Measurements from ENCODE around the gene MGAT5.

Gene MGAT5

DNA sequence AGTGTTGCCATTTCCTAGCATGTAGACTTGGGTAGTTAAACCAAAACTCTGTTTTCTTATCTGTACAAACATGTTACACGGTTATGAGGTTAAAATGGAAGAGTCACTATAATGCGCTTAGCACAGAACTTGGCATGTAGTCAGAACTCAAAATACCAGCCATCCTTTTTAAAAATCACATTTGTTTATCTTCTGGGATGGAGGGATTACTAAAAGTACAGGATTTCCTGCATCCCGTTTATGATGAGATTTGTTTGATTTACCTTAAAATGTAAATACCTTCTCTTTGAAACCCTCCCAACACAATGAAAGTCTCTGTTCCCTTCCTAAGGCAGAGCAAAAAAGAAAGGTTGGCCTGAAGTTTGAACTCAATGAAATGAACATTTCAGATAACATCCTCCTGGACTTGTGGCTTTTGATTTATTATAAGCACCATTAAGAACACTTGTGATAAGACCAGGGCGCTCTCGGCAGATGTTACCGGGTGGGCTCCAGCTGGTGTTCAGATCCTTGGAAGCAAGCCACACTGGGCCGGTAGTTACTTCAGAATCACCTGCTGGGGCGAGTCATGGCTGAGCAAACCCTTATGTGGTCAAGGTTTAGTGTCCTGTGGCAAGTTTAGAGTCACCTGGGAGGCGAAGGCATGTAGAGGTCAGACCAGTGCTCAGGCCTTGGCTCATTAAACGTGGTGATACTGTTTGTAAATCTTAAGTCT is 105.7 kb downstream of the MGAT5 start:
- no peak overlapping the region for H3K4me3 ChIP-seq (ENCODE audit: low read depth, low read length)

DNA sequence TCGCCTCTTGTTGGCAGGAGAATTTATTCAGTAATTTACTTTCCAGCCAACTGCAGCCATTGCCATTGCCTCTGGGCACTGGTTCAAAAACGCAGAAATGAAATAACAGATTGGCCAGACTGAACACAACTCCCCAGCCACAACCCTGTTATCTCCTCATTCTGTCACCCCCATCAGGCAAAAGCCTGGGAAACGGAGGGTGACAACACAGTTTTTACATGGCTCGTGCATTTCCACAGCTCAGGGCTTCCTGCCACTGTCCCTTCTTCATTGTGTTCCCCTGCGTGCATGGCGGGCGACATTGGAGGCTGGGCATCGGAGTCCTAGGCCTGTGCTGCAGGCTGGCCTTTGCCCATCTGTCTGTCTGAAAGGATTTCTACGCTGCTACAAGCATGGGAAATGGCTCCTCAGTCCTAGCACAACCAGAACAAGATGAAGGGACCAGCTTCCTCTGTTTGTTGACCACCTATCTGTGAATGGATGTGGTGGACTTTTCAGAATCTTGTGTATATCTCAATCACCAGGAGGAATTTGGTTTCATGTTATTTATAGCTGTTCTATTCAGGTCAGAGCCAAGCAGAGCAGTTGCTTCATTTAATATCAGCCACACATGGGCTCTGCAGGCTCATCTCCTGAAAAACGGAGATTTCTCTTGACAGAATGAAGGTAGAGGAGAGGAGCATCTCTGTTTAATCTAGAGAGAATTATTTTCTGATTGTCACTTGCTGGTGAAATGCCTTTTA is 107.0 kb downstream of the MGAT5 start:
- no peak overlapping the region for H3K4me3 ChIP-seq (ENCODE audit: low read depth, low read length)

DNA sequence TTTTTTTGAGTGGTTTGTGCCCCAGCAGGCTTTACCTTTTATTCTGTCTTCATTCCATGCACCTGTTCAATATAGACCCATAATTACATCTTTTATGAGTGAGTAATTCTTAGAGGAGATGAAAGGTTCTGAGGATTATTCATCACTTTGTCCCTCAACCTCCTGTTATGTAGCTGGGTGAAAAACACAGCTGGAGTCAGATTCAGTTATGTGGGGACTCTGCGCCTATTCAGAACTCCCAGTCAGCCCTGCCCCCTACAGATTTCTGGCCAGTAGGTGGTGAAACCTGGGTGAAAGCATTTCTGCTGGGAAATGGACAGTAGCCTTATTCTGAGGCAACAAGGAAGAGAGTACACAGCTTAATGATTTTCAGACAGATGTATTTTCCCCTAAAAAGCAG is 107.8 kb downstream of the MGAT5 start:
- no peak overlapping the region for H3K4me3 ChIP-seq (ENCODE audit: low read depth, low read length)

DNA sequence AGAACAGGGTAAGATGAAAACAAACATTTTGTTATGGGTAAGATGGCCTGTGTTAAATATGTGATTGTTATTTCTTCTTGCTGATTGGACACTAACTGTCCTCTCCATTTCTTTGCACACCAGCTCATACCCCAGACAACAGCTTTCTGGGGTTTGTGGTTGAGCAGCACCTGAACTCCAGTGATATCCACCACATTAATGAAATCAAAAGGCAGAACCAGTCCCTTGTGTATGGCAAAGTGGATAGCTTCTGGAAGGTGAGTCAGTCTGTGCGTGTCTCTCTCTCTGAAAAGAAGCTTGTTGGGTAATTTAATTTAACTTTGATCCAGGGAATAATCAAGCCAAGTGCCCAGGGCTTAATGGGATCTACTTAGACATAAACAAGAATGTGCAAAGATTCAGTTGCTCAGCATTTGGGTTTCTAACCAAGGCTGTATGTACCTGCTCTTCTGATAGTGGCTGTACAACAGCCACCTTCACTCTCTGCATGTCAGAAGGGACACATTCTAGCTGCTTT is 108.3 kb downstream of the MGAT5 start:
- no peak overlapping the region for H3K4me3 ChIP-seq (ENCODE audit: low read depth, low read length)

DNA sequence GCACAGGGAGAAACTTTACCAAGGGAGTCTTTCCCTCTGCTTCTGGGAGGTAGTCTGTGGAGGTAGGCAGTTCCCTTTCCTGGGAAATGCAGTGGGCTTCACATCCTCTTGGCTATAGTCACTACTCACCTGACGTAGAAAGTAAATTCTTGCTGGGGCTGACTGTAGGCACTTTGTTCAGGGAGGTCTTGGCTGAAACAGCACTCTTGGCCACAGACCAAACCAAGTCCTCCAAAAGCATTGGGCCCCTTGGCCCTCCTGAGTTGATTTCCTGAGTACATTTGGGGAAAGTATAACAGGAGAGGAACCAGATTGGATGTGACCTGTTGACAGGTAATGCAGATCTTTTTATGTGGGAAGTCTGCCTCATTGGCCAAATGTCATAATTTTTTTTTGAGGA is 108.9 kb downstream of the MGAT5 start:
- H3K4me3 ChIP-seq (ENCODE audit: low read depth, low read length): no peak overlapping the region

DNA sequence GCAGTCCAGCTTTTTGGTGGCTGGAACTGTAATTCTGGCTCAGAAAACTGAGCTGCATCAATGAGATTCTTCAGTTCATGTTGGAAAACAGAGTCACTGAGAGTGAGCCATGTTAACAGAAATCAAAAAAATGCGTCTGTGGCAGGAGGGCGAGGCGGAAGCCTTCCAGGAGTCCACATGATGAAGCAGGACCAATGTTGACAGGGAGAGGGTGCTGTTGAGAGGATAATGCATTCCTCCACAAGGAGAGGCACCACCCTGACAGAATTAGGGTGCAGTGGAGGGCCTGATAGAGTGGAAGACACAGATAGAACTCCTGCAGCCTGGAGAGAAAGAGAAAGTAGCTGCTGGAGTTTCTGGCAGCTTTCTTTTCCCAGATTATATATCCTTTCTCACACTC is 111.5 kb downstream of the MGAT5 start:
- no peak overlapping the region for H3K4me3 ChIP-seq (ENCODE audit: low read depth, low read length)

DNA sequence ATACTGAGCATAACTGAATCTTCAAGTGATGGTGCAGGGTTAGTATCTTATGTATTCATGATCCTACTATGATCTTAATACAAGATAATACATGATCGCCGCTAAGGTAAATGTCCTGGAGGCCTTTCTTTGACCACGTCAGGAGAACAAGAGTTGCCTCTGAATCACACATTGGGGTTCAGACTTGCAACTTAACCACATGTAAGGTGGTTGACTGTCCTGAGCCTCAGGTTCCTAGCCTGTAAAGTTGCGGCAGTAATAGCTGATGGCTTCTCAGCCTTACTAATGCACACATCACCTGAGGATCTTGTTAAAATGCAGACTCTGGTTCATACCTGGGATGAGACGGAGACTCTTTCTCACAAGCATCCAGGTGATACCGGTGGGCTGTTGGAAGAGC is 112.5 kb downstream of the MGAT5 start:
- no peak overlapping the region for H3K4me3 ChIP-seq (ENCODE audit: low read depth, low read length)

DNA sequence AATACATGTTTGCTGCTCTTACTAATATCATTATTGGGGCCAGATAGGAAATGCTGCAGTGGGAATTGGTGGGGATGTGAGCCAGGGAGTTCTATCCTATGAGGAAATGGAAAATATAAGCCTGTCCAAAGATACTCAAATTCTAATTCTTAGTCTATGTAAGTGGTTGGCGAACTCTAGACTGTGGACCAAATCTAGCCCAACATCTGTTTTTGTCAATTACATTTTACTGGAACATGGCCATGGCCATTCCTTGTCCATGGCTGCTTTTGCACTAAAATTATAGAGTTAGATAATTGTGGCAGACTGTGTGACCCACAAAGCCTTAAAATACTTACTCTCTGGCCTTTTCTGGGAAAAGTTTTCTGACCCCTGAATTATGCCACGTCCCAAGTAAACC is 113.3 kb downstream of the MGAT5 start:
- H3K4me3 ChIP-seq (ENCODE audit: low read depth, low read length): no peak overlapping the region

DNA sequence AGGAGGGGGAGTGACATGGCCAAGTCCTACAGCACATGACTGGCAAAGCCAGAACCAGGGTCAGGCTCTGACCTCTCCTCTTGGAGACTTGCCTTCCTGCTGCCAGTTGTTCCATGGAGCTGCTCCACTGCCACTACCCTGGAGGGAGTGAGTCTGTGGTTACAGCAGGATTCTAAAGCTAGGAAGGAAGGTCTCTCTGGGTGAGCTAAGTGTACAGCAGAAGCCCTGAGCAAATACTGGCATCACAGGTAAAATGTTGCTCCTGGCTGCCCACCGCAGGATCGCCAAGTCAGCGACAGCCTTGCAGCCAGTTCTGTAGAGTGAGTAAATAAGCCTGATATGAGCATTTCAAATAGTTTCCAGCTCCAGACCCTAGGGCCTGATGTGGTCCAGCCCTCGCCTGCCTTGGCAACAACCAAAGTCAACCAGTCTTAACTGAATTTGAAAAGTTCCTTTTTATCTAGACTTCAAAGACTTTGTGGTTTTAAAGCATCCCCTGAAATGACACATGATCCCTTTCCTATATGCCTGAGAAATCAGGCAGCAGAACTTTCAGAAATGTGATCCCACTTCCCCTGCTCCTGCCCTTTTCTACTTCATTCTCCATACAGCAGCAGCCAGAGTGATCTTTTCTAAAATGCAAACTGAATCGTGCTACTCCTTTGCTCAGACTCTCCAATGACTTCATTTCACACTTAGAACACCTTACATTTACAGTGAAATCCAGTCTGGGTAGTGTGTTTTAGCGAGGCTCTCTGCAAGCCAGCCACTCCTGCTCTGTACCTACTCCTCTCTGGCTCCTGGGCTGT is 114.3 kb downstream of the MGAT5 start:
- no peak overlapping the region for H3K4me3 ChIP-seq (ENCODE audit: low read depth, low read length)

DNA sequence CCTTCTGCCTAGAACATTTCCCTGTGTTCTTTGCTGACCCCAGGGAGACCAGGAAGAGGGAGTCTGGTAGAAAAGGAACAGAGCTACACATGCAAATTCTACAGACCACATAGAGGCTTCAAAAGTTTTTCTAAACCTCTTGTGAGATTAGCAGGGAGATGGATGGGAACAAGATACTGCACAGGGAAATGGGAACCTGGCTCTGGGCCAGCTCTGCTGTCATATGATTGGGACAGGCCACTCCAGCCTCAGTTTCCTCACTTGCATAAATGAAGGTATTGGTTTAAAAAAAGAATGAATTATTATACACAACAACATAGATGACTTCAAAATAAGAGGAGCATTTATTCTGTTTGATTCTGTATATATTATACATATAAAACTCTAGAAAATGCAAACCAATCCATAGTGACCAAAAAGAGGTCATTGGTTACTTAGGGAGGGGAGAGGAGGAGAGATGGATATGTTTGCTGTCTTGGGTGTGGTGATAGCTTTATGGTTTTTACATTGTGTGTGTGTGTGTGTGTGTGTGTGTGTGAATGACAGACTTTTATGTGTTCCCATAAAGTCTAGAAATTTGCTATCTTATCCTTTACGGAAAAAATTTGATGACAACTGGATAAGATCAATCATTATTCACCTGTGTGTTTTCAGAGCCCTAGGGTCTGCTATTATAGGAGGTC is 115.5 kb downstream of the MGAT5 start:
- no peak overlapping the region for H3K4me3 ChIP-seq (ENCODE audit: low read depth, low read length)

DNA sequence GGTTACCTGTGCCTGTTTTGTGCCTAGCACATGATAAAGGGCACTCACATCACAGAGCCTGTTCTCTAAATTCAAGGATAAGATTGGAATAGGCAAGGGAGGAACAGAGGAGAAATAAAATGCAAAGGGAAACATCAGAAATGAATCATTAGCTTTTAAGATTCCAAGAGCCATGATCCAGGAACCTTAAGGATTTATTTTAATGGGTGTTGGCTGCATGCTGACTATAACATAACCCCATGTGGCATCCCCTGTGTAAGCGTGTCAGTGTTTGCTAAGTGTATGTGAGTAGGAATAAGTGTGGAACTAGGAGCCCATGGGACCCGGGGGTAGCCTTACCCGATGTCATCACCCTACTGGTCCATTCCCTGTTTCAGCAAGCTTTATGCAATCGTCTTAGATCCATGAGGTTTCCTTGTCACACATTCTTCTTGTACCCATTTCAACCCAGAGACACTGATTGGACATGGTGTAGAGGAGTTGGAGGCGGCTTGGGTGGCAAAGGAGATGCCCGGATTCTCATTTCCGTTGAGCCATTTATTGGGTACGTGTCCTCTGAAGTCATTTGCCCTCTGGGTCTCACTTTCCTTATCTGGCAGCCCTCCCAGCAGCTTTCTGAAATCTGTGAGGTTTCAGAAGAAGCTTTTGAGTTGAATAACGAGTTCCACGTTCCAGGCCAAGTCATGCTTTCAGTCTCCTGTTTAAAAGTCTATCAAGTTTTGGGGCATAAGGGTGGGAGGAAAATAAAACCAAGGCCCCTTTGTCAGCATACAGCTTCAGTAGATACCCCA is 117.0 kb downstream of the MGAT5 start:
- no peak overlapping the region for H3K4me3 ChIP-seq (ENCODE audit: low read depth, low read length)

DNA sequence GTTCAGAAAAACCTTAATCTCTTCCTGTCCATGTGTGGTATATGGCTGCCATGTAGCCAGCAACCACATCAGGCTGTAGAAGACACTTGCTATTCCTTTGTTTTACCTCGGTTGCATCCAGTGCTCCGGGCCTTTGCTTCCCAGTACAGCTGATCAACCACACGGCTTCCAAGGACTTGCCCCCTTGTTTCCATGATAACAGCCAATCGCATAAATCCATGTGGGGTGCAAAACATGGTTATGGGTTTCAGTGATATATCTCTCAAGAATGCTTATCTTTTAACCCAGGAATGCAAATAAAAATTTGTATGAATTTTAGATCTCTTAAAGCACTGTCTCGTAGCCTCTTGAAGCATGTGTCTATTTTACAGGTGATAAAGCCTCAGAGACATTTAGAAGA is 118.3 kb downstream of the MGAT5 start:
- H3K4me3 ChIP-seq (ENCODE audit: low read depth, low read length): no peak overlapping the region

DNA sequence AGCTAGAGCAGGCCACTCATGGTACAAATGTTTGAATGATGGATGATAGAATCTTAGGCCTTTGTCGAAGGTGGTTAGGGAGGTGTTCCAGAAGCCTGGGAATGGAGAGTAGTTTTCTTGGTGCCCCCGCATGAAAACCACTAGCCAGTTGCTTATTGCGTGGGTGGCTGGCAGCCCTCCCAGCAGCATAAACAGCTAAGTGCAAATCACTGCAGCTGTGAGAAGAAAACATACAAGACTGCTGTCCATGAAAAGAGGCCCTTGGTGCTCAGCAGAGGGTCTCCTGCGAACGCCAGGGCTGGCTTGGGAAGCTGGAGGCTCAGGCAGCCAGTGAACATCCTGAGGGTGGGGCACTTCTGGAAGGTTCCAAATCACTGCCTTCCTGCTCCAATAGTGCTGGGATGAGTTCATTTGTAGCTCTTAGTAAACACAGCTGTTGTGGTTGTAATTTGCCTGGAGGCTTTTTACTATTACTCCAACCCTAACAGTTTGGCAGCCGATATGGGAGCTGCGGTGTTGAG is 118.8 kb downstream of the MGAT5 start:
- no peak overlapping the region for H3K4me3 ChIP-seq (ENCODE audit: low read depth, low read length)

DNA sequence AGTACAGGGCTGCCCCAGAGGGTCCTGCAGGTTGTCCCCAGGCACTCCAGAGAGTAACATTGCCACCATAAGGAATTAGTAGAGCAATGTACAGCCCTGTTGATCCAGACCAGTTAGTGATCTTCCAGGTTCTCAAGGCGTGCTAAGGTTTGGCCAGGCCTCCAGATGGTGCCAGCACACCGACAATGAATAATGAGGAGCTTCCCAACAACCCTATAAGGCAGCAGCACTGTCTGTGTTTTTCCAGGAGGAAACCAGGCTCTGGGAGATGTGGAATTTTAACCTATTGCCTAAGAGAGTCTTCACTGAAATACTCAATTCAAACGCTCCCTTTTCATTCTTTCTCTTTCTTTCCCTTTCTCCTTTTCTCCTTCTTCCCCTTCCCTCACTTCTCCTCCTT is 122.1 kb downstream of the MGAT5 start:
- H3K4me3 ChIP-seq (ENCODE audit: low read depth, low read length): no peak overlapping the region

DNA sequence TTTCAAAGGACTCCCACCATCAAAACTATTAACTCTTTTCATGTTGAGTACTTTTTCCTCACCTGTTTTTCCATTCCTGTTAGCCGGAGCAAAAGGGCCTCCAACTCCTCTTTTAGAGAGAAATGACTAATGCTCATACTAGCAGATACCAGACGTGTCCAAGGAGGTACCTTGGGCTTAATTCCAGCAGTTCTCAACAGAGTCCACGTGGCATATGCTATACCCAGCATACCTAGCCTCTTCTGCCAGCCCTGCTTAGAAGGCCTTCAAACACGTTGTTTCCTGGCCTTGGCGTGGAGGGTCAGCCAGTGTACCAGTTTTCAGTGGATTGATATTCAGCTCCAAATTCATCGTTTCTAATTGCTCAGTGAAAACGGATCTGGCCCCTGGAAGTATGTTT is 123.9 kb downstream of the MGAT5 start:
- no peak overlapping the region for H3K4me3 ChIP-seq (ENCODE audit: low read depth, low read length)

DNA sequence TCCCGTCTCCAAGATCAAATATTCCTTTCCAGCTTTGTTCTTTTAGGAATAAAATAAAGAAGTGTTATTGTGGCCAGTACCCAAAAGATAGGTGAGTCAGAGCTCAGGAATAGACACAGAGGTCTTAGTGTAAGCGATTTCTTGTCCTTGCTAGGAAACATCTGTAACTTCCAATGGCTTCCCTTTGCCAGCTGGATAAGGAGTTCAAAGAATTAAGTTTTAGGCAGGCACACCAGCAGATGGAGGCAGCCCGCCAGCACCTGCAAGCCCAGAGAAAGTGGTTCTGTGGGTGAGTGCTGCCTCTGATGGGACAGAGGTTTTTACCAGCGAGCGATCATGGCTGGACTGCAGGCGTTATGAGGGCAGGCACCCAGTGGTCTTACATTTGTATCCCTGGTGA is 125.4 kb downstream of the MGAT5 start:
- H3K4me3 ChIP-seq (ENCODE audit: low read depth, low read length): no peak overlapping the region

DNA sequence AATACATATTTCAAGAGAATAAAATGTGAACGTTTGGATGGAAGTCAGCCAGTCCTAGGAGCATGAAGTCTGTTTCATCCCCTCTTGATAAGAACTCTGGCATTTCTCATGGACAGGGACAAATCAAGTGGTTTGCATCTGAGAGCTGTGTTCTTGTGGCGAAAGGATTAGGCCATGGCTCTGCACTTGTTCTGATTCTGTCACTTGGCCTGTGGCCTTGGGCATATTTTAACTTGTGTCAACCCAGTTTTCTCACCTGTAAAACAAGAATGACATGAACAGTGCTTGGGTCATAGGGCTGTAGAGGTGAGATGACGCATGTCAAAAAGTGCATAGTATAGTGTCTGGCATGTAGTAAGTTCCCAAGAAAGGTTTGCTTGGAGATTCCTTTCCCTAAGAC is 125.8 kb downstream of the MGAT5 start:
- H3K4me3 ChIP-seq (ENCODE audit: low read depth, low read length): no peak overlapping the region

DNA sequence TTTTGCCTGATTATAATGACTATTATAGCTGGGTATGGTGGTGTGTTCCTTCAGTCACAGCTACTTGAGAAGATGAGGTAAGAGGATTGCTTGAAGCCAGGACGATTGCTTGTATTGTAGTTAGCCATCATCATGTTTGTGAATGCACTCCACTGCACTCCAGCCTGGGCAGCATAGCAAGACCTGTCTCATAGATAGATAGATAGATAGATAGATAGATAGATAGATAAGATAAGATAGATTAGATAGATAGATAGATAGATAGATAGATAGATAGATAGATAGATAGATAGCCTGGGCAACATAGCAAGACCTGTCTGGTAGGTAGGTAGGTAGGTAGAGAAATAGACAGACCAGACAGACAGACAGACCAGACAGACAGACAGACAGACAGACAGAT is 127.3 kb downstream of the MGAT5 start:
- H3K4me3 ChIP-seq (ENCODE audit: low read depth, low read length): no peak overlapping the region

DNA sequence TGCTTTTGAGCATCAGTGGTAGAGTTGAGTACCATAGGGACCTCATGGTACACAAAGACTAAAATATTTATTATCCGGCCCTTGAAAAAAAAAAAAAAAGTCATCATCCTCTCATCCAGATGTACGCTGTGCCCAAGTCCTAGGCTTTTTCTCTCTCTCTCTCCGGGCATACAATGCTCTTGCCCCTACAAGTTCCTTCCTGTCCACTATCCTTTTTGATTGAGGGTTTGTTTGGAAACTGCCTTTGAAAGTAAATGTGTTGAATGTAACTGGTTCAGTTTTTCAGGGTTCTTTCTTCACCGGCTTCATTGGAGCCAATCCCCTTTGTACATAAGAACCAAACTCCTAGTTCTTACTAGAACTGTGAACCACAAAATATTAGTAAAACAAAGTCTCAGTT is 130.3 kb downstream of the MGAT5 start:
- no peak overlapping the region for H3K4me3 ChIP-seq (ENCODE audit: low read depth, low read length)

DNA sequence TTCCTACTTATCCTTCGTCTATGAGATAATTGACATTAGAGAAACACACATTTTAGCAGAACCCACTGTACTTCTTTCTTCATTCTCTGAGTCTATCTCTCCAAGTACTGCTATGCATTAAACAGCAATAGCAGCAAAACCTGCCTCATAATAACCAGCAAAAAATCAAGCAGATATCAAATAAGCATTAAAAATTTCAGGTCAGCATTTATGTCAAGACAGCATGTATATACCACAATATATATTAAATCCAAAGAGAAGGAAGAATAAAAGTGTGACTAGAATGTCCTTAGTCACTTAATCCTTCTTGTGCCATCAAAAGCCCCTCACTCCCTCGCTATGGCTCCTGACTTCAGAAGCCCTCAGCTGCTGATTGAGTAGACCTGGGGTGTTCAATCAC is 131.3 kb downstream of the MGAT5 start:
- H3K4me3 ChIP-seq (ENCODE audit: low read depth, low read length): no peak overlapping the region
